HL-60 (cell line): Measurements from ENCODE around the gene NUP205.

ENCODE experiments used
- DNase-seq, 2 experiments: peaks; one replicate each; pipeline ENCODE4 v3.0.0-alpha.2; 2010 to 2020; ENCODE audit warnings: low read depth in 1 of 2, low spot score in 1 of 2
- H3K27ac ChIP-seq: fragments of 250-450 bp; sonication (Bioruptor Pico); replicated peaks from 2 replicates; pipeline ENCODE4 v1.5.1; 2020; ENCODE audit warnings: mild to moderate bottlenecking, moderate library complexity
- H3K27me3 ChIP-seq: fragments of 250-450 bp; sonication (Bioruptor Pico); 2 replicates; pipeline ENCODE4 v1.5.1; 2021; ENCODE audit warnings: mild to moderate bottlenecking, moderate library complexity; ENCODE audit not compliant: insufficient read depth, poor library complexity, severe bottlenecking
- H3K4me3 ChIP-seq: replicated peaks from 2 replicates; pipeline ENCODE4 v1.5.1; 2011; ENCODE audit warnings: mild to moderate bottlenecking, control low read depth, low read length; ENCODE audit not compliant: insufficient read depth
- CTCF ChIP-seq: IDR thresholded peaks from one replicate; pipeline ENCODE4 v1.5.1; 2011; ENCODE audit warnings: low read length, control low read depth, inconsistent platforms; ENCODE audit not compliant: insufficient read depth
- GABPA ChIP-seq: IDR thresholded peaks from 2 replicates; pipeline ENCODE4 v1.6.1; 2012; ENCODE audit warnings: low read depth
- POLR2AphosphoS5 ChIP-seq: IDR thresholded peaks from 2 replicates; pipeline ENCODE4 v1.6.1; 2012; ENCODE audit warnings: low read depth
- REST ChIP-seq: IDR thresholded peaks from 2 replicates; pipeline ENCODE4 v1.6.1; 2012; ENCODE audit warnings: low read depth; ENCODE audit not compliant: insufficient replicate concordance
- SPI1 ChIP-seq: IDR thresholded peaks from 2 replicates; pipeline ENCODE4 v1.6.1; 2012; ENCODE audit warnings: low read depth, mild to moderate bottlenecking, borderline replicate concordance
- long read RNA-seq: library from polyadenylated mRNA; unstranded; transcript quantifications from one replicate; pipeline ENCODE4 v2.0.0, GENCODE V29; 2020

NUP205 gene
- long read RNA-seq, full-length matches to known transcripts: 3 of 43 reads
- long read RNA-seq, partial matches to known transcripts: 32 of 43 reads
- long read RNA-seq, other reads (novel, unspliced or antisense): 8 of 43 reads

- peak within 1 kb of the TSS; percentile 98 for H3K27ac ChIP-seq
- H3K27me3 ChIP-seq: no peaks in the 10 kb centered on the region
- peak; percentile 71 to 73 for DNase-seq
- TF ChIP-seq GABPA (no peak; the same call in 1 of the 2 replicates), POLR2AphosphoS5 (peak; percentile 95), REST (peak; percentile 66), SPI1 (no peak)
- peak within 1 kb of the TSS; percentile 66 for H3K4me3 ChIP-seq
Measured at GRCh38 chr7:135557455-135558336, at the start of gene NUP205. NUP205 (plus strand) TSS chr7:135557917; CDS start chr7:135557945, 28 bp downstream.

GRCh38 chr7:135508883-135509588 is 48.7 kb upstream of the NUP205 start:
- H3K27me3 ChIP-seq: no peaks in the 10 kb centered on the region
- peak in 1 of 2 experiments; percentile 39 for DNase-seq
- H3K4me3 ChIP-seq: peak overlapping the region; percentile 81
- TF ChIP-seq REST (no peak), CTCF (no peak), SPI1 (peak; percentile 37; the same call in 1 of the 2 replicates)
- H3K27ac ChIP-seq: peak overlapping the region; percentile 95

- TF ChIP-seq CTCF (no peak), GABPA (no peak), REST (no peak), POLR2AphosphoS5 (no peak), SPI1 (no peak)
- peak in 1 of 2 experiments; percentile 47 for DNase-seq
- peak overlapping the region; percentile 81 for H3K4me3 ChIP-seq
- peak overlapping the region; percentile 95 for H3K27ac ChIP-seq
- H3K27me3 ChIP-seq: no peaks in the 10 kb centered on the region
Measured at GRCh38 chr7:135509589-135509838, 48.2 kb upstream of the NUP205 start.
